Astrocyte of the spinal cord (primary cell): ENCODE results near the gene CYP19A1.
"Not testable (repeated sequence)": the region's sequence is repeated elsewhere in the genome, so short reads cannot be mapped to it uniquely, and the experiment has no call there.

Experiments used
- DNase-seq: peaks from one replicate; pipeline ENCODE4 v3.0.0; 2011; ENCODE audit warnings: low read depth, low spot score
- H3K4me3 ChIP-seq: 2 replicates; pipeline ENCODE4 v1.5.1; 2011; ENCODE audit warnings: low read depth, mild to moderate bottlenecking, low read length, moderate library complexity
- in situ Hi-C: cut with HindIII; loops from 2 replicates; pipeline ENCODE4 v1.10.0; 2017; ENCODE audit warnings: low sequenced_read_pairs
- TF ChIP-seq, protein P1 (sequence below): IDR thresholded peaks from 2 replicates; pipeline ENCODE4 v1.5.1; 2012; ENCODE audit warnings: low read depth, mild to moderate bottlenecking, low read length, inconsistent platforms

The CYP19A1 gene

DNA sequence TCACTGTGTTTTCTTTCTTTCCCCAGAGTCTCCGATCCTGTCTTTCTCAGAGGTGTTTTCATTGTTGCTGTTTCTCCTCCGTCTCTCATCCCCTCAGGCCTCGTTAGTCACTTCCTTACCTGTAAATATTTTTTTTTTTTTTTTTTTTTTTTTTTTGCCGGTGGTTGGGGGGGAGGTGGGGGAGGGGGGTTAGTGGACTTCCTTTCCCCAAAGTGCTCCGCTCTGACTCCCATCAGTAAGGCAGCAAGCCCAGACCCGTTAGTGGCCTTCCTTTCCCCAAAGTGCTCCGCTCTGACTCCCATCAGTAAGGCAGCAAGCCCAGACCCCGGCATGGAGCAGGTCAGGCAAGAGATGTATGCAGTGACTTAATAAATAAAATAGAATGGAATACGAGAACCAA, 146.6 kb downstream of the CYP19A1 start:
- in situ Hi-C loops: no loop called here
- no peak overlapping the region for H3K4me3 ChIP-seq
- no peak for DNase-seq
- TF ChIP-seq, protein P1, sequence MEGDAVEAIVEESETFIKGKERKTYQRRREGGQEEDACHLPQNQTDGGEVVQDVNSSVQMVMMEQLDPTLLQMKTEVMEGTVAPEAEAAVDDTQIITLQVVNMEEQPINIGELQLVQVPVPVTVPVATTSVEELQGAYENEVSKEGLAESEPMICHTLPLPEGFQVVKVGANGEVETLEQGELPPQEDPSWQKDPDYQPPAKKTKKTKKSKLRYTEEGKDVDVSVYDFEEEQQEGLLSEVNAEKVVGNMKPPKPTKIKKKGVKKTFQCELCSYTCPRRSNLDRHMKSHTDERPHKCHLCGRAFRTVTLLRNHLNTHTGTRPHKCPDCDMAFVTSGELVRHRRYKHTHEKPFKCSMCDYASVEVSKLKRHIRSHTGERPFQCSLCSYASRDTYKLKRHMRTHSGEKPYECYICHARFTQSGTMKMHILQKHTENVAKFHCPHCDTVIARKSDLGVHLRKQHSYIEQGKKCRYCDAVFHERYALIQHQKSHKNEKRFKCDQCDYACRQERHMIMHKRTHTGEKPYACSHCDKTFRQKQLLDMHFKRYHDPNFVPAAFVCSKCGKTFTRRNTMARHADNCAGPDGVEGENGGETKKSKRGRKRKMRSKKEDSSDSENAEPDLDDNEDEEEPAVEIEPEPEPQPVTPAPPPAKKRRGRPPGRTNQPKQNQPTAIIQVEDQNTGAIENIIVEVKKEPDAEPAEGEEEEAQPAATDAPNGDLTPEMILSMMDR: no peak

DNA sequence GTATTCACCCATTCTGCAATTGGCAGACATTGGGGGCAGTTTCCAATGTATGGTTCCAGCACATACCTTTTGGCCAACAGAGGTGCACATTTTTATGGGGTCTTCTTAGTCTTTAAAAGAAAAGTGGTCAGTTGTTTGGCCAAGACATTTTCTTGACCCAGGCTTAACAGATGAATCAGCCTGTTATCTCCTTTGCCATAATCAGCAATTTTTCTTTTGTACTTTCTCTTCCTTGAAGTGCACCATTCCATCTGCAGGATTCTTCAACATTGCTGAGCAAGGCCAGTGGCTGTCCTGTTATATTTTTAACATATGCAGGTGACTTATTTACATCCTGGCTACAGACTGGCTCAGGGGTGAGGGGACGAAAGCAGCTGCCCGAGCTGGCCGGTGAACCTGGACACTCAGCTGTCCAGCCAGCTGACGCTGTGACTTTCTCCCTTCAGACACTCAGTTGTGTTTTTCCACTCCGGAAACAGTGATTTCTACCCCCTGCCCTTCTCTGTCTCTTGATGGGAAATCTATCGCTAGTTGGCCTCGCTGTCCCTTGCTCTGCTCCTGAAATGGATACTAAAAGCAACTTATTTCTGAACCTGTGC, 147.2 kb downstream of the CYP19A1 start:
- no peak for DNase-seq
- in situ Hi-C loops: no loop called here
- TF ChIP-seq, protein P1: no peak
- H3K4me3 ChIP-seq: no peak overlapping the region

DNA sequence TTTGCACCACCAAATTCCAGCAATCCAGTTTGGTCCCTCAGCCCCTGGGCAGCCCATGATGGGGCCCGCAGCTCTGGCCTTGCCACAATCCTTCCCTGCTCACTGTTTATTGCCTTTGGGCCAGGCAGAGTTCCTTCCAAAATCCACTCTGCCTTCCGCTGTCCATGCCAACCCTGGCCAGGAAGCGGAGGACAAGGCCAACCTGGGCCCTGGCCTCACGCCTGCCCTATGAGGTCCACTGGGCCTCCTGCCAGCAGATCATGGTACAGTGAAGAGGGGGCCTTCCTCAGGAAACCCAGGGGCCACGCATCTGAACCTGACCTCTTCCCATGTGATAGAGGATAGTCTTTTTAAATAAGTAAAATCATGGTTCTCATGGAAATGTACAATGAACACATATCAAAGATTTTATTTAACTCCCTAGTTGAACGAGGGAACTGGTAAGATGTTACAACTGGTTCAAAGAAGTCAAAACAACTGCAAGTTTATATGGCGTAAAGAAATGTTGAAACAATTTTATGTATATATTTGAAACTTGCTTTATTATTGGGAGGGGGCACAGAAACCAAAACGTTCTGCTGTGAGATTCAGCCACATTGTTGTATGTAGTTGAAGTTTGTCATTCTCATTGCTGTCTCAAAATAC, 147.8 kb downstream of the CYP19A1 start:
- TF ChIP-seq, protein P1: no peak
- no peak overlapping the region for H3K4me3 ChIP-seq
- DNase-seq: no peak
- in situ Hi-C loops: no loop called here

DNA sequence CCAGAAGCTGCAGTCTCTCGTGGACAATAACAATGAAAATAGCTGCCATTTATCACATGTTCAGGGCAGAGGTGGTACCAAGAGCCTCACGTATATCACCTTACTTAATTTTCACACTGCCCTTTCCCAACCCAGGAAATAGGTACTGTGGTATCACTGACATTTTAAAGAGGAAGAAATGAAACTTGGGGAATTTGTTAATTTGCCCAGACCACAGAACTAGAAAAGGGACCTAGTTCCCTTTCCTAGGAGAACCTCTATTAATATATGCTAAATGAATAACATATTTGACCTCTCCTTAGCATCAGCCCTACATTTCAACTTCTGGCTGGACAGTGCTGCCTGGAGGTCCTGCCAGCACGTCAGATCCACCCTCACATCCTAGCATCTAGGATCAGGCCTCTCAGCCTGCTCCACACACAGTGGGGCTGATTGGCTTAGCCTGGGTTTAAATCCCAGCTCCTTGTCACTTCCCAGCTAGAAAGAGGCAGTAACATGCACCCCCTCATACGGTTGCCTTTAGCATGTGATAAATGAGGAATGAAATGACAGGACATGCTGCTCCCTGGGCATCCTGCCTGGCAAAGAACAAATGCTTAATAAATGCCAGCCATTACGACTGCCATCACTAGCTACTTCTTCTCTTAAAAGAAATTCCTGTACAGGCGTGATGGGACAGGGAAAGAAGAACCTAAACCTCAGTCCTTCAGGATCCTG, 148.6 kb downstream of the CYP19A1 start:
- TF ChIP-seq, protein P1: no peak
- no peak overlapping the region for H3K4me3 ChIP-seq
- in situ Hi-C loops: no loop called here
- no peak for DNase-seq

DNA sequence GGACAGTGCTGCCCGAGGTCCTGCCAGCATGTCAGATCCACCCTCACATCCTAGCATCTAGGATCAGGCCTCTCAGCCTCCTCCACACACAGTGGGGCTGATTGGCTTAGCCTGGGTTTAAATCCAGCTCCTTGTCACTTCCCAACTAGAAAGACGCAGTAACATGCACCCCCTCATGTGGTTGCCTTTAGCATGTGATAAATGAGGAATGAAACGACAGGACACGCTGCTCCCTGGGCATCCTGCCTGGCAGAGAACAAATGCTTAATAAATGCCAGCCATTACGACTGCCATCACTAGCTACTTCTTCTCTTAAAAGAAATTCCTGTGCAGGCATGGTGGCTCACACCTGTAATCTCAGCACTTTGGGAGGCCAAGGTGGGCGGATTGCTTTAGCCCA, 149.6 kb downstream of the CYP19A1 start:
- H3K4me3 ChIP-seq, DNase-seq, in situ Hi-C loops: not testable (repeated sequence)

DNA sequence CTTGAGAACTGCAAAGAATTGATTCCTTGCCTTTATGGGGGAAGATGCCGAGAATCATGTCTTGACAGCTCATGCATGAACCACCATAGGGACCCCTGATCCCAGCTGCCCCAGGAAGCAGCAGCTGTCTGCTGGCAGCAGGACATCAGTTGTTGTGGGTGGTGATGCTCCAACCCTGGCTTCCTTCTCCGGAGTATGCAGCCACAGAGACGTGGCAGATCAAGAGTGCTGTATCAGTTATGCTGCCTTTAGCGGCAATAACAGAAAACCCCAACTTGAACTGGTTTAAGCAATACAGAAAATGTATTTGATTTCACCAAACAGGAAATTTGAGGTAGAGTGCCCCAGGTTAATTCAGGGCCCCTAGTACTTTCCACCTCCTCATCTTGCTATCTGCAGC, 151.5 kb downstream of the CYP19A1 start:
- no peak overlapping the region for H3K4me3 ChIP-seq
- DNase-seq: no peak
- in situ Hi-C loops: no loop called here
- TF ChIP-seq, protein P1: no peak

DNA sequence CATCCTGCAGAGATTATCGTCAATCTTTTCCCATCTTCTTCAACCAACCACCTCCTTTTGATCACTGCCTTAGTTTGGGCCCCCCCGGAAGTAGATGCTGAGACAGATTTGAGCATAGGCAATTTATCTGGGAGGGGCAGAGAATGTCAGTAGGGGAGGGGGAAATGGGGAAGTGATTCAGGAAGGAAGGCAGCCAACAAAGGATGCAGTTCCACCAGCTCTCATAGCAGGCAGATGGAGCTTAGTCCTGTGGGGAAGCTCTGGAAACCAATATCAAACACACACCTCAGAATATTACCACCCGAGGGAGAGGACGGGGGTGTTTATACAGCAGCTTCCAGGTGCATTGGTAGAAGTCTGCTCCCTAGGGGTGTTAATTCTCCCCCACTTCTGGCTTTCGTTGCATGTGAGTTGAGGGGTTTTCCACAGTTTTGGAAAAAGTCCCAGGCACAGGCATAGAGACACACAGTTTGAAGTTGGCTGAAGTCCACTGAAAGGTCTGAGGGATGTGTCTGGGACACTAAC, 152.2 kb downstream of the CYP19A1 start:
- TF ChIP-seq, protein P1: no peak
- H3K4me3 ChIP-seq: no peak overlapping the region
- no peak for DNase-seq
- in situ Hi-C loops: no loop called here
